ENCODE results near the gene ESR1.
A peak's percentile ranks its signal among the peaks of the same experiment; 100 is the strongest.
"Not testable (repeated sequence)": the region's sequence is repeated elsewhere in the genome, so short reads cannot be mapped to it uniquely, and the experiment has no call there.

The ESR1 gene

GRCh38 chr6:151958332-151958731, 150.8 kb downstream of the ESR1 start:
- DNase-seq, result no peak
- intact Hi-C loops (cut with DNase I), result no loop called here

DNA sequence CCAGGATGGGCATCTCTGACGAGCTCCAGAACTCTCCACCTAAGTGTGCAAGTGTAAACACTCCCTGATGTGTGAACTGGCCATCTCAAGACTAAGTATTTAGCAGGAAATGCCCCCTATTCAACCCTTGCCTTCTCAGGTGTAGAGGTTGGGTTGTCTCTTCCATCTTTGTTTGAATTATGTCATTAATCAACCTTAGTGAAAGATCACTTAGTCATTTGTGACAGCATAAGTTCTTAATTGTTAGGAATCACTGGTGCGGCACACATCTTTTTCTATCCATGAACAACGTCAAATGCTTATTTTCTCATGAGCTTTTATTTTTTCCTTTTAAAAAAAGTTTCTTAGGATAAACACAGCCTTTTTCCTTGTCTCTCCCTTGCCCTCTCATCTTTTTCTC, 151.6 kb downstream of the ESR1 start:
- intact Hi-C loops (cut with DNase I), result no loop called here
- no peak for DNase-seq

DNA sequence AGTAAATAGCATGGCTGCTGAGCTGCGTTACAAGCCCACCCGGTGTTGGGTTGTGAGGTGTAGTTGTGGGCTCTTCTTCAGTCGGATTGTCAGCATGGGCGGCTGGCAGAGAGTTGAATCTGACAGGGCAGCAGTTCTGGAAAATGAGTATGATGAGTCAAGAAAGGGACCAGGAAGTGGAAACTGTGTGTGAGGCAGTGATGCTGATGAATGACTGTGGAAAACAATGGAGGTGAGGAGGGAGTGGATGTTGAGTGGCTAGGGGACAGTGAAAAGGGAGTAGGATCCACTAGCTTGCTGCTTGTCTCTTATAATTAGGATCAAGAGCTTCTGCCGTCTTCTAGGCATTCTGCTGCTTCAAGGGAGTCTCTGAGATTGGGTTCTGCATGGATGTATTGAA, 154.3 kb downstream of the ESR1 start:
- no peak for DNase-seq

GRCh38 chr6:151962246-151962846, 154.9 kb downstream of the ESR1 start:
- intact Hi-C loops (cut with DNase I), result no loop called here
- no peak for DNase-seq

More for the DNA sequence above, 154.3 kb downstream of the ESR1 start:
- intact Hi-C loops (cut with DNase I), result no loop called here

DNA sequence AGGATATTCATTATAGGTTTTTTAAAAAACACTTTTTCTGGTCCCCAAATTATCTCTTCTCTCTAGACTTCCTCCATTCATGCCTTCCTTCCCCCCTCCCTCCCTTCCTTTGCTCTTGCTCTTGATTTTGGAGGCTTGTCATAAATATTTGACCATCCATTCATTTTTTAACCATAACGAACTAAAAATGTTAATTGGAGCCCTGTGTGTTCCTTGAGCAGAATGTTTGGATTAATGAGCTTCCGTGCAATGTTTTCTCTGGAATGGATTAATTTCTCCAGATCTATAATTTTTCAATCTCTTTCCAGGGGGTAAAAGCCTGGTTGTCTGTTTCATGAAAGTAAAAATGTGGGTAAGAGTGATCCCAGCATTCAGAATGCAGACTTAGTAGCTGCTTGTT, 155.5 kb downstream of the ESR1 start:
- intact Hi-C loops (cut with DNase I), result no loop called here
- no peak for DNase-seq

DNA sequence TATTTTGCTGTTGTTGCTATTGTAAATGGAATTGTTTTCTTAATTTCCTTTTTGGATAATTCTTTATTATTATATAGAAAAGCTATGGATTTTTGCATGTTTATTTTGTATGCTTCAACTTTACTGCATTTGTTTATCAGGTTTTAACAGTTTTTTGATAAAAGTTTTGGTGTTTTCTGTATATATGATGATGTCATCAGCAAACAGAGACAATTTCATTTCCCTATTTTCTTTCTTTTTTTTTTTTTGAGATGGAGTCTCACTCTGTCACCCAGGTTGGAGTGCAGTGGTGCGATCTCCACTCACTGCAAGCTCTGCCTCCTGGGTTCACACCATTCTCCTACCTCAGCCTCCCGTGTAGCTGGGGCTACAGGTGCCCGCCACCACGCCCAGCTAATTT, 156.9 kb downstream of the ESR1 start:
- DNase-seq; intact Hi-C loops (cut with DNase I): not testable (repeated sequence)

DNA sequence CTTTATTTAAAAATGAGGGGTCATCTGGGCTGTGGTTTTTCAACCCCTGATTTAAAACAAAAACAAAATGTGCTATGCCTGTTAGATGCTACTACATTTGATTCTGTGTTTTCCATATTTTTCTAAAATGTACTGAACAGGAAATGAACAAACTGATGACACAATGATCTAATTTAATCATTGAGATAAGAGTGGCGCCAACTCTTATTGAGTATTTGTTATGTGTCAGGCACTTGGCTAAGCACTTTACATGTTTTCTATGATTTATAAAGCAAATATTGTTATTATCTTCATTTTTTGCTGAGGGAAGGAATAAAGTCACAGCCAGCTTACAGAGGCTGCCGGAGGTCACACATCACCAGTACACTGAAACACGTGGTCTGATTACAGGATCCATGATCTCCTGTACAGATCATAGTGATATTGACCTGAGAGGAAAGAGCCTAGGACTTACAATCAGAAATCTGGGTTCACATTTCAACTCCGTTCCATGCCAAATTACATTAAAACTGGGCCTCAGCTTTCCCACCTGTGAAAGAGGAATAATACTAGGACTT, 166.7 kb downstream of the ESR1 start:
- no peak for DNase-seq
- intact Hi-C loops (cut with DNase I), result no loop called here

DNA sequence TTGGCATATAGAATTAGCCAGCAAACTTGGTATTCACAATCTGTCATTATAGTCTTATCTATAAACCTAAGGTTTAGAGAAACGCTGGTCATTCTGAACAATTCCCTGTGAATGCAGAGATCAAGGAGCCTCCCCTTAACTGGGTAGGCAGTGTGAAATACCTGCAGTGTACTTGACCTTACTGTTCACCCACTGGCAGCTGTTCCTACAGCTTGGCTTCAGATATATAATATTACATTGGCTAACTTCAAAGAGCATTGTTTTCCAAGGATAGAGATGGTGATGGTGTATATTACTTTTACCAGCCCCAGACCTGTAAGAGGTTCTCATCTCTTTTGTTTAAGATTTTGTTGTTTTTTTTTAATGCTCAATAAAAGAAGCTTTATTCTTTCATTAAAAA, 168.3 kb downstream of the ESR1 start:
- intact Hi-C loops (cut with DNase I), result no loop called here

GRCh38 chr6:151988199-151988598, 180.7 kb downstream of the ESR1 start:
- DNase-seq; intact Hi-C loops (cut with DNase I): not testable (repeated sequence)

More for the DNA sequence above, 168.3 kb downstream of the ESR1 start:
- no peak for DNase-seq

DNA sequence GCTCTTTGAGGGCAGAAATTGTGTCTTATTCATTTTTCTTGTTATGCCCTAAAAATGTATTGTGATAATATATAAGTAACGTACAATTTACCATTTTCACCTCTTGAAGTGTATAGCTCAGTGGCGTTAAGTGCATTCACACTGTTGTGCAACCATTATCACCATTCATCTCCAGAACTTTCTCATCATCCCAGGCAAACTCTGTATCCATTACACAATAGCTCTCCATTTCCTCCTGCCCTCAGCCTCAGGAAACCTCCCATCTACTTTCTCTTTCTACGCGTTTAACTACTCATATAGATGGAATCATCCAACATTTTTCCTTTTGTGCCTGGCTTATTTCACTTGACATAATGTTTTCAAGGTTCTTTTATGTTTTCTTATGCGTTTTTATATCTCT, 184.6 kb downstream of the ESR1 start:
- no peak for DNase-seq
- intact Hi-C loops (cut with DNase I), result no loop called here

DNA sequence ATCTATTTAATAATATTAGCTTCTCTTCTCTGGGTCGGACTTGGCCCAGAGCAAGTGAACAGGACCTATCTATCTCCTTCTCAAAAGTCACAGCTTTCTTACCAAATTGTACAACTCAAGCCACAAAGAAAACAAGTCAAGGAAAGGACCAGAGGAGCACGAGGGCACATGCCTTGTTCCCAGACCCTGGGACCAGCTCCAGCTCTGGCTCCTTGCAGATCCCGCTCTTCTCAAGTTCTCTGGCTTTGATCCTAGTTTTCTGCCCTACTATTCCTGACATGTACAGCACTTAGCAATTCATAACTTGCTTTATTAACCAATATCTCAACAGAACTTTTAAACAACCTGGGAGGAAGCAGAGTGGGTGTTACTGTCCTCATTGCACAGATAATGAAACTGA, 185.9 kb downstream of the ESR1 start:
- intact Hi-C loops (cut with DNase I), result no loop called here
- no peak for DNase-seq

DNA sequence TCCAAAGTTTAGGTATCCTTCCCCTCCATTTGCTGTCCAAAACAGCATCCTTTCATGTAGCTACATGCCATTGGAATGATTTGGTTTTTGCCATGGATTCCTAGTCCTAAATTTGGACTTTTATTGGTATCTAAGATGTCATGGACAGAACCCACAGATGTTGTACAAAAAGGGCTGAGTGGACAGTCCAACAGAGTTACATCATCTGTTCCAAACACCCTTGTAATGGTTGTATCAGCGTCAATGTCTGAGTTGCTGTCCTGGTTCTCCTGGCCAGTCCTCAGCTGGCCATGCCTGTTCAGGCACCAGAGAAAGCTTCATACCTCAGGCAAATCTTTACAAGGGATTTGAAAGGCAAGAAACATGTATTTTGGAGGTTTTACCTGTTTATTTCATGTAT, 191.3 kb downstream of the ESR1 start:
- no peak for DNase-seq
- intact Hi-C loops (cut with DNase I), result no loop called here

- intact Hi-C loops (cut with DNase I), result no loop called here
- DNase-seq, result peak in 3 of 42 donors; percentile 4 to 20 (median 14)
Measured at GRCh38 chr6:151999194-151999593, 191.7 kb downstream of the ESR1 start.

DNA sequence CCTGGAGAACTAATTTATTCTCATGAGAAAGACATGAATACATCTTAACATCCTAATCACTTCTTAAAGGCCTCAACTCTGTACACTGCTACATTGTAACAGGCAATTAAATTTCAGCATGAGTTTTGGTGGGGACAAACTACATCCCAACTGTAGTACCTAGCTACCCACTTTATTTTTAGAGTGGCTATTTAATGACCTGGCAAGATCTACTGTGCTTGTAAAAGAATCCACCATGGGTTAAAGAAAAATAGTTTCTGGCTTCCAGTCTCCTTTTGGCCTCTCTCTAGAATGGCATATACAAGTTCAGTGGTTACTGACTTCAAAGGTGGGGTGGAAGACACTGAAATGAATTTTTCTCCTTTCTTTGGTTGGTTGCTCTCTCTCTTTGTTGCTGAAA, 193.9 kb downstream of the ESR1 start:
- no peak for DNase-seq
- intact Hi-C loops (cut with DNase I), result no loop called here

DNA sequence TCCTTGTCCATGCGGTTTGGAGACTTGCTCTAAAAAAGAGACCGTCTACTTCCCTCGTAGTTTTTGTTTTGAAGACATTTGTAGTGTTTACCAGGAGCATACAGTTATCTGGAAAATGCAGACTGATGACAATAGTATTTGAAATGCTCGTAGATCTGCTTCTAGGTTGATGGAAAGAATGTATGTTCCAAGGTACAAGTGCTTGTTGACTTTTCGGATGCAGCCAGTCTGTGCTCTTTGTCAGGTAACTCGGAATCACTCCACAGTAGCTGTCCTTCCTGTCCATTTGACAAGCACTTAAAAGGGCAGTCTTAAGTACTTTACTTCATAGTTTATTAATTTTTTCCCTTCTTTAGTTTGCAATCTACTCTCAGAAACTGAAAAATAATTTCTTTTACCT, 194.8 kb downstream of the ESR1 start:
- DNase-seq, result no peak
- intact Hi-C loops (cut with DNase I), result no loop called here

DNA sequence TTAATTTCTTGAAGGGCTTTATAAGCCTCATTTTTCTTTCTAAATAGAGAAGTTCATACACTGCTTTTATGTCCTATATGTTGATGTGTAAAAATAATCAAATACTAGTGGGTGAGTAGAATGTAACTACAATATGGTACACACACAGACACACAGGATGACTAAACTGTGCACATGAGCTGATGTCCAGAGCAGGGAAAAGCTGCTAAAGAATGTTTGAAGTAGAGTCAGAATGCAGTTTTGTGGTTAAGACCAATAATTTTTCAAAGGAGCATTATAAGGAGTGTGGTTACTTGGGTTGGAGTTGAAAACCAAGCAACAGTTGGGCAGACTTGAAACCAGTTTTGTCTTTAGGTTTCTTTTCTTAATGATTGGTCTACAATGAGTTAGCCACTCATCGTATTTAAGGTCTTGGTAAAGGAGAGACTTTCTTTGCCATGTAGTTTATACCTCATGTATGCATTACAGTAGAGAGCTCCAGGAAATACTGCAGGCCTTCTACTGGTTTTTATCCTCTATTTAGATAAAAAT, 196.6 kb downstream of the ESR1 start:
- intact Hi-C loops (cut with DNase I), result no loop called here
- no peak for DNase-seq

GRCh38 chr6:152004896-152005295, 197.4 kb downstream of the ESR1 start:
- DNase-seq, result no peak
- intact Hi-C loops (cut with DNase I), result no loop called here

DNA sequence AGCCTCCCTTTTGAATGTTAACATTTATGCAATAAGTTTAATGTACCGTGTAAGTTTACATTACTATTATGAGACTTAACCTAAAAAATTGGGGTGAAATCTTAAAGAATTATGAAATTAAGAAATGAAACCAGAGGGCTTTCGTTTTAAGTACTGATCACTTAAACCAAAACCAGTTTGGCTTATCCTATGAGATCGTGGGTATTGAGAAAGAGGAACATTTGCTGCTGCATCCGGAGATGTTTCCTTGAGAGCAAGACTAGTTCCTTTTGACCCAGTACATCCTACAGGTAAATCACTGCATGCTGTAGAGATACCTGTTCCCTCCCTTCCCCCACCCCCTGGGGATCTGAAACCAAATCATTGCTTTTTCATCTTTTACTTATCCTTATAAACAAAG, 201.3 kb downstream of the ESR1 start:
- intact Hi-C loops (cut with DNase I), result no loop called here
- DNase-seq, result no peak

- no peak for DNase-seq
Measured at GRCh38 chr6:152012227-152012626, 204.7 kb downstream of the ESR1 start.

DNA sequence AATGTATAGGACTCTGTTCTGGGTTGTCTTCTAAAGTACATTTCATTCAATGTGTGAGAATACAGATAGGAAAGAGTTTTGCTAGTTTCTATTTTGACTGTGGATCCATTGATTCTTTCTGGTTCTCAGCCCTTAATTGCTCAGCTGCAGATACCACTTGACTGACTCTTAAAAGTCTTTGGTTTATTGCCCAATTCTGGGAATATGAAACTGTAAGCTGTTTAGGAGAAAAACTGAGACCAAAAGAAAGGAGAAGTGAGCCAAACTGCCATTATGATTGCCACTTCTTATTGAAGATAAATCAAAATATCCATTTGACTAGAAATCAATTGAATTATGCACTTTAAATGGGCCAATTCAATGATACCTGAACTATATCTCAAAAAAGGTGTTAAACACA, 211.4 kb downstream of the ESR1 start:
- no peak for DNase-seq
- intact Hi-C loops (cut with DNase I), result no loop called here

More at GRCh38 chr6:152012227-152012626, 204.7 kb downstream of the ESR1 start:
- intact Hi-C loops (cut with DNase I), result no loop called here

- DNase-seq, result no peak
Measured at GRCh38 chr6:152022303-152022702, 214.8 kb downstream of the ESR1 start.

More at GRCh38 chr6:152022303-152022702, 214.8 kb downstream of the ESR1 start:
- intact Hi-C loops (cut with DNase I), result no loop called here
